OCI-M2 (cell line): ENCODE results near the gene SNRPA.
"Not testable (repeated sequence)": the region's sequence is repeated elsewhere in the genome, so short reads cannot be mapped to it uniquely, and the experiment has no call there.

ENCODE experiments used
- DNase-seq: peaks from one replicate; lab custom pipeline; 2025; ENCODE audit not compliant: unreplicated experiment; lab: John Stamatoyannopoulos, UW

The SNRPA gene

GRCh38 chr19:40744554-40745401 lies 6.2 kb upstream of the SNRPA start:
- no peak for DNase-seq

GRCh38 chr19:40745402-40745780 lies 5.6 kb upstream of the SNRPA start:
- DNase-seq: no peak

GRCh38 chr19:40747536-40747935 lies 3.5 kb upstream of the SNRPA start:
- no peak for DNase-seq

GRCh38 chr19:40750058-40750873 lies 737 bp upstream of the SNRPA start, which contains the start of gene ACTMAP:
Gene ACTMAP, minus strand, starts transcription at chr19:40750477. Its CDS starts 674 bp downstream, at chr19:40749803.
- DNase-seq: peak; percentile 97

- DNase-seq: no peak
These were observed 1.3 kb downstream of the SNRPA start for GRCh38 chr19:40752257-40752781.

- DNase-seq: no peak
These were observed 3.7 kb downstream of the SNRPA start for GRCh38 chr19:40754611-40755247.

- no peak for DNase-seq
These were observed 4.2 kb downstream of the SNRPA start for GRCh38 chr19:40755248-40755624.

GRCh38 chr19:40755791-40756190 lies 4.8 kb downstream of the SNRPA start:
- no peak for DNase-seq

GRCh38 chr19:40756502-40757110 lies 5.6 kb downstream of the SNRPA start:
- DNase-seq: no peak

GRCh38 chr19:40758491-40758890 lies 7.5 kb downstream of the SNRPA start:
- DNase-seq: no peak

- DNase-seq: no peak
These were observed 8.3 kb downstream of the SNRPA start for GRCh38 chr19:40759352-40759751.

- DNase-seq: no peak
These were observed 11.9 kb downstream of the SNRPA start for GRCh38 chr19:40762754-40763470.

GRCh38 chr19:40763526-40763925 lies 12.5 kb downstream of the SNRPA start:
- DNase-seq: no peak

GRCh38 chr19:40763963-40764362 lies 13.0 kb downstream of the SNRPA start:
- DNase-seq: no peak

- DNase-seq: not testable (repeated sequence)
These were observed 15.4 kb downstream of the SNRPA start for GRCh38 chr19:40766385-40766784.

GRCh38 chr19:40768869-40769268 lies 17.9 kb downstream of the SNRPA start:
- DNase-seq: no peak

GRCh38 chr19:40771101-40771862 lies 20.3 kb downstream of the SNRPA start:
- not testable (repeated sequence) for DNase-seq

GRCh38 chr19:40774916-40775631 lies 24.1 kb downstream of the SNRPA start, which contains the start of gene MIA:
Gene MIA, plus strand, starts transcription at chr19:40775521. Its CDS starts 22 bp downstream, at chr19:40775543.
- no peak for DNase-seq

GRCh38 chr19:40775632-40776022 lies 24.6 kb downstream of the SNRPA start:
- DNase-seq: no peak
